GM12801 (cell line): Measurements from ENCODE around the gene HEBP1.

Source experiments
- CTCF ChIP-seq: IDR thresholded peaks from one replicate; pipeline ENCODE4 v1.5.1; 2011; ENCODE audit warnings: control low read depth; ENCODE audit not compliant: insufficient read length; ENCODE audit errors: extremely low read depth

HEBP1 gene

GRCh38 chr12:12999959-13000615, at the start of gene HEBP1:
TSS of gene HEBP1 (minus strand) at chr12:13000265. CDS start at chr12:13000114, 151 bp downstream.
- no peak for TF ChIP-seq CTCF

- TF ChIP-seq CTCF = no peak
Observed at GRCh38 chr12:13049816-13050215, 49.8 kb upstream of the HEBP1 start.

- TF ChIP-seq CTCF = no peak
Observed at GRCh38 chr12:13046964-13047363, 46.9 kb upstream of the HEBP1 start.

- TF ChIP-seq CTCF = no peak
Observed at GRCh38 chr12:13045816-13046215, 45.8 kb upstream of the HEBP1 start.

- no peak for TF ChIP-seq CTCF
Observed at GRCh38 chr12:13044906-13045299, 44.8 kb upstream of the HEBP1 start.

- no peak for TF ChIP-seq CTCF
Observed at GRCh38 chr12:13044002-13044905, 44.2 kb upstream of the HEBP1 start, which contains the start of gene FAM234B. TSS of gene FAM234B (plus strand) at chr12:13044381. CDS start at chr12:13044404, 23 bp downstream.

GRCh38 chr12:13042666-13043230, 42.7 kb upstream of the HEBP1 start:
- TF ChIP-seq CTCF = no peak
